ENCODE measurements around the gene CAMSAP2.

GRCh38 chr1:200866116-200866515, 127.4 kb downstream of the CAMSAP2 start:
- TF ChIP-seq POLR2A (IDR thresholded peaks at IDR 0.05) (no peak), EP300 (IDR thresholded peaks at IDR 0.05) (no peak), CTCF (IDR thresholded peaks at IDR 0.05) (no peak)
